GM19351 (cell line): ENCODE measurements around the gene ARHGDIB.

Experiments used
- ATAC-seq: cut with Tn5 transposase; IDR thresholded peaks from one replicate; pipeline ENCODE4 v1.9.1; 2021; ENCODE audit warnings: mild to moderate bottlenecking, moderate library complexity; ENCODE audit not compliant: unreplicated experiment

The ARHGDIB gene

DNA sequence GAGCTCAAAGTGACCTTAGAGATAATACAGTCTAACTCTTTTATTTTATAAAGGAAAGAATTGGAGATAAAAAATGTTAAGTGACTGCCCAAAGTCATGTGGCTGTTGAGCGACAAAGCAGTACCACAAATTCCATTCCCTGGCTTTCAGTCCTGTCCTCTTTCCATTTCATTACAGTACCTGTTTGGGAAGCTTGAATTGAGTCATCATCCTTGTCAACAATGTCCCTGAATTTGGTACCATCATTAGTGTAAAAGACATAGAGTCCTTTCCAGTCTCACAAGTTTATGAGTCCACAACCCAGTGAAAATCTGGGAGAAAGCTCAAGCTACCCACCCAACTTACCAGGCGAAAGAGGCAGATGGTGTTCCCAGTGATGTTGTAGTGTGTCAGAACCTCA, 26.9 kb downstream of the ARHGDIB start:
- ATAC-seq: no peak

DNA sequence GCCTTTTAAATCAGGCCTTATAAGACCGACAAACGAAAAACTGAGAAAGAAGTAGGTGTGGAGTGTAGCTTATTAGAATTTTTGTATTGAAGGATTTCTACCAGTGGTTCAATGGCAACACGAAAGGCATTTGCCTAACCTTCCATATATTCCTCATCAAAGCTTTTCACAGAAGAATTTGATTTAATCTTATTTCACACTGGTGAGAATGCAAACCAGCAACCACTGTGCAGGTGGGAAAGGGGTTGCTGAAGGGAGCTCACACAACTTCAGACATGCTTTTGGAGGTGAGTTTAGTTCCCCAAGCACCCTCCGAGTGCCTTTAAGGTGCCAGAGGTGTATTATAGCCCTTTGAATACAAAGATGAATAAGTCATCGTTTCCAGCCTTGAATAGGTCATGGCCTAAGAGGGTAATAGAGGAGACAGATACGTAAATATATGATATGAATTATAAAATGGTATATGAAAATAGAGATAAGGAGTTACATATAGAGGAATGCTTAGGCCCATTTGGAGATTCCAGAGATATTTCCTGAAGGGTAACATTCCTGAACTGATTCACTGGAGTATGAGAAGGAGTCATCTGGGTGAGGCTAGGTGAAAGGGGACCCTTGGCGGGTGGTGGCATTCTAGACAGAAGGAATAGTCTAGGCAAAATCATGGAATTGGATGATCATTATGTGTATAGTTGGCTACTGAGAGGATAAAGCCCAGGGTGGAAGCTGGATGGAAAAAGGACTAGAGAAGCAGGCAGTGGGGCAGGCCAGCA, 29.4 kb downstream of the ARHGDIB start:
- ATAC-seq: no peak

DNA sequence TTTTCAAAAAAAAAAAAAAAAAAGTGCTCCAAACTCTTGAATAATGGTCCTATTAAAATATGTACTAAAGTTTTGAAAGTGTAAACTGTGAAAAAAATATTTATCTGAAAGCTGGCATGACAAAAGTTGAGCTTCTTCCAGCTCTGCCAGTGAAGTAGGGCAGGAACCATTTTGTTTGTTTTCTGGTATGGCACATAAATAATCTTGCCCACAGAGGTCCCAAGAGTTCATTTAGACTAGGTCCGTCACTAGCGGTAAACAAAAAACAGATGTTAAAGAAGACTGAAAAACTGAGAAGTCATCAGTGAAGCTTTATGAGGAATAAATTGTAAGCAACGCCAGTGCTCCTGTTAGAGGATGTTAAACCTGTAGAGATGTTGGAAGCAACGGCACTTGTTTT, 30.0 kb downstream of the ARHGDIB start:
- no peak for ATAC-seq

DNA sequence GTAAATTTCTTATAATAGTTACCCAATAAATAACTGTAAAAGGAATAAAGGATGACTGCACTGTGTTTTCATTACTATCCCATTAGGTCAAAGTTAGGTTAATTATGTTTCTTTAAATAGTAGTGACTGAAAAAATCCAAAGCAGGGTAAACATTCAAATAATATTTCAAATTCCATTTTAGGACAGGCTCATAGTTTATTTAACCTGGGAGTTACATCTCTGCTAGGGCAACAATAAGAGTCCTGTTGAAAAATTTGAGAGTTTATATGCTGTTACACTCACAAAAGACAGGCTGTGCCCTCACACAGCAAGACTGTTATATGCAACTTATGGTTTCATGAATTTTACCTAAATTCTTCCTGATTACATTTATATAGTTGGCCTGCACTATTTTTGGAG, 31.1 kb downstream of the ARHGDIB start:
- no peak for ATAC-seq

DNA sequence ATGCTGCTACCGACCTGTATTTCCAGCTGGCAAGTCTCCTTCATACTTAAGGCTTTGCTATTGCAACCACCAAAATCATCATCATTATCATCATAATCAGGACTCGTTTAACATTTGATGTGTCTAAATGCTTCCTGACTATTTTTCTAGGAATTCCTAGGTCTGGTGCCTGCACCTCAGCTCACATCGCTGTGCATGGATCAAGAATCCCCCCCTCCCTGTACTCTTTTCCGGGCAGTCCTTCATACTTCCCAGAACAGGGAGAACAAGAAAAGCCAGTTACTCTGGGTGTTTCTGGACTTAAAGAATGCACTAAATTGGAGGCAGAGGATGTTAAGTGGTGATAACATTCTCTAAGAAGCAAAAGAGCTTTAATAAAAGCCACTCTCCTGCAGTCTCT, 32.5 kb downstream of the ARHGDIB start:
- ATAC-seq: no peak

- ATAC-seq: no peak
These were observed 34.1 kb downstream of the ARHGDIB start for GRCh38 chr12:14927267-14927666.

DNA sequence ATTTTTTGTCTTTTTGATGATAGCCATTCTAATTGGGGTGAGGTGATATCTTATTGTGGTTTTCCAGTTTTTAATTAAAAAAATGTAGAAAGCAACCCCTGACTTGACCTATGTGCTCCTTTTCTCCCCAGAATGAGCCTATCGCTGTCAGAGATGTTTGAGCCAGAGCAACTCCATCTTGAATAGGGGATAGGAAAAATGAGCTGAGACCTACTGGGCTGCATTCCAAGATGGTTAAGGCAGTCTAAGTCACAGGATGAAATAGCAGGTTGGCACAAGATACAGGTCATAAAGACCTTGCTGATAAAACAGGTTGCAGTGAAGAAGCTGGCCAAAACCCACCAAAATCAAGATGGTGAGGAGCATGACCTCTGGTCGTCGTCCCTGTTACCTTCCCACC, 36.9 kb downstream of the ARHGDIB start:
- no peak for ATAC-seq

DNA sequence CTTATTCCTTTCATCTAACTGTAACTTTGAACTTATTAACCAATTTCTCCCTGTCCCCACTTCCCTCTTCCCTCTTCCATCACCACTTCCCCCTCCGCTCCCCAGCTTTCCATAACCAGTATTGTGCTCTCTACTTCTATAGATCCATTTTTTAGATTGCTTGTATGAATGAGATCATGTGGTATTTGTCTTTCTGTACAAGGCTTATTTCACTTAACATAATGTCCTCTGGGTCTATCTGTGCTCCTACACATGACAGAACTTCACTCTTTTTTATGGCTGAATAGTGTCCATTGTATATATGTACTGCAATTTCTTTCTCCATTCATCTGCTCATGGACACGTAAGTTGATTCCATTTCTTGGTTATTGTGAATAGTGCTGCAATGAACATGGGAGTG, 37.5 kb downstream of the ARHGDIB start:
- ATAC-seq: no peak

- peak; percentile 73 for ATAC-seq
These were observed 40.2 kb downstream of the ARHGDIB start for GRCh38 chr12:14921218-14921617.

- ATAC-seq: peak; percentile 77
These were observed 40.8 kb downstream of the ARHGDIB start for GRCh38 chr12:14920475-14921126.

DNA sequence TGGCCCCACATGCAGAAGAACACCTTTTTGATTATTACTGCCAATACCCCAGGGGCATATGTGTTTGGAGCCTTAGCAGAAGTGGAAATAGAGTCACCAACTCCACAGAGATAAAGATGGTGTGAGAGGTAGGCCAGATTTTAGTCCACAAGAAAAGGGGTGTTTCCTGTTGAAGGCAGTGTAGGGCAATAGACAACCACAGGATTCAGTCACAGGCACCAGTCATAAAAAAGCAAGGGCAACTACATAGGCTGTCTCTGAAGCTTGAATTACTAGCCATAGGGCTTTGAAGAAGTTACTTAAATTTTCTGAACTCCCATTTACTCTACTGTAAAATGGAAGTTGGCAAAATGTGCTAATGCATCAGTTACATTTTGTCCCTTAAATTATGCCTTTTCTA, 41.9 kb downstream of the ARHGDIB start:
- ATAC-seq: no peak

- no peak for ATAC-seq
These were observed 45.7 kb downstream of the ARHGDIB start for GRCh38 chr12:14915736-14916135.

DNA sequence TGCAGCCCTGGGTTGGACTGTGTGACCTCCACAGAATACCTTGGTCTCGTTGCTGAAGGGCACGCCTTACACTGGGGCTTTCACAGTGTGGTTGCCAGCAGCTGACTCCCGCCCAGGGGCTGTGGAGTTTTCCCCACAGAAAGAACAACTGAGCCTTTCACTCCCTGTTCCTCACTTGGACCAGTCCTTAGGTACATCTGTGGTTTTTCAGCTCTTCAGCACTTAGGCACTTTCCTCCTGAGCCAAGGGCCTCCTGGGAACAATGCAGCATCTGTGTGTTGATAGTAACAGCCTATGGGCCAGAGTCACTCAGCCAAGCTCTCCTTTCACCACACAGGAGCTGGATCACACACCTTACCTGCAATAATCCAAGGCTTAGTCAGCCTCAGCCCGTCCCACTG, 48.0 kb downstream of the ARHGDIB start:
- ATAC-seq: no peak

DNA sequence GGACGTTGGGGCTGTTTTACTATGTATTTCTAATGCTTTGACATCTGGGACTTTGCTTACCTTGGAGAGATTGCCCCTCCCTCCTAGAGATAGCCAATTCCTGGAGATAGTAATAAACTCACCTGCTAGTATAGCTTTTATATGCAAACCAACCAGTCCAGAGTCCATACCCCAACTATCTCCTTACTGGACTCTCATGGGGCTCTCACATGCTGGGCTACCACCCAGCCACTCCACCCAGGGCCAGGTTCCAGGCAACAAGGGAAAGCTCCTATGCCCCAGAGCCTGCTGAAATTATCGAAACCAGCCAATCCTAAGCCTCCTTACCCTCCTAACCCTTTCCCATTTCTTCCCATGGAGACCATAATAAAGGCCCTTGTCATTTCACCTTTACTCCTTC, 50.3 kb downstream of the ARHGDIB start:
- no peak for ATAC-seq

GRCh38 chr12:14910090-14910915, 51.1 kb downstream of the ARHGDIB start:
- no peak for ATAC-seq

- no peak for ATAC-seq
These were observed 53.4 kb downstream of the ARHGDIB start for GRCh38 chr12:14907953-14908352.

DNA sequence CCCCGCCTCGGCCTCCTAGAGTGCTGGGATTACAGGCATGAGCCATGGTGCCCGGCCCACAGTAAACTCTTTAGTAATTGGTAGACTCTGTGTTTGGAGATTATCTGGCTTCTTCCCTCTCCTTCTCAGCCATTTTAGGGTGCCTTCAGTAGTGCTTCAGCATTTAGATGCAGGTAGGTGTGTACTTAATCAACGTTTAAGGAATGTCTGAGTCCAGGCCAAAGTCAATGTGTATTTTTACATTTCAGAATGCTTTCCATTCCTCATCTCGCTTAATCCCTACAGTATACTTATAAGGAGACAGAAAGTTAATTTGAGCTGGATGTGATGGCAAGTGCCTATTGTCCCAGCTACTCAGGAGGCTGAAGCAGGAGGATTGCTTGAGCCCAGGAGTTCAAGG, 55.3 kb downstream of the ARHGDIB start:
- no peak for ATAC-seq

DNA sequence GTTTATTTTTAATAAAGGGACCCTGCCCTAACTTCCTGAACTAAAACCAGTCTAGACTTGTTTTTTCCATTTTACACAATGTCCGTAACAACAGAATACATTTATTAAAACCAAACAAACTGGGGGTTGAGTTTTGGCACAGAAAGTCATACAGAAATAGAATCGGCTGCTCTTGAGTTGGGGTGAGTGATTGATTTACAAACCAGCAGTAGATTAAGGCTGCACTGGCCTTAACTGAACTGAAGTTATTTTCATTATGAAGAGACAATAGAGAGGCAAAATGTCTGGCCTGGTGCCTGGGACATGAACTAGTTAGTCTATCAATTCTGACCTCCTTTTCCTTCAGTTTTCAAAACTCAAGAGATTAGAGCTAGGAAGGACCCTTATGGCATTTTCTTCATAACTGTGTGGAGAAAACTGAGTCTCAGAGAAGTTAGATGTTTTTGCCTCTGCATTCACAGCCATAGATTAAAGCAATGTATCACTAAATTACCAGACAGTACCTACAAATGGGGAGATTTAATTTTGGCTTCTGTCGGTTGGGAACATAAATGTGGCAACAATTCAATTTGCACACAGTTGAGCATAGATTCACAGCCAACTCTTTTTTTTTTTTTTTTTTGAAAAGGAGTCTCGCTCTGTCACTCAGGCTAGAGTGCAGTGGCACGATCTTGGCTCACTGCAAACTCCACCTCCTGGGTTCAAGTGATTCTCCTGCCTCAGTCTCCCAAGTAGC, 56.0 kb downstream of the ARHGDIB start:
- ATAC-seq: no peak

DNA sequence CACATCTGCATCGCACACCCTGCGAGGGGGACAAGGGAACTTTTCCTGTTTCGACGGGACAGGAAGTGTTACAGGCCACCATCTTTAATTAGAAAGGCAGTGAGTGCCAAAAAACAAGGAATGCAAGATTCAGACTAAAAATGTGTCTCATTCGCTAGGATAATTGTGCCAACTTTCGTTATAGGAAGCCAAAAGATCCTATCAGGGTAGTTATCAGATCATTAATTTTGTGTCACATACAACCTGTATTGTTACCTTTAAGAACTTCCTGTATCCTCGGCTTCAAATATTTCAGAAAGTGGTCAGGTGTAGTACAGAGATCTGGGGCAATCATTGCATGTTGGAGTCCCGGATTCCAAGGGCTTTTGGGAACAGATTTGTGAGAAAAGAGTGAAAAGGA, 56.5 kb downstream of the ARHGDIB start:
- ATAC-seq: no peak

DNA sequence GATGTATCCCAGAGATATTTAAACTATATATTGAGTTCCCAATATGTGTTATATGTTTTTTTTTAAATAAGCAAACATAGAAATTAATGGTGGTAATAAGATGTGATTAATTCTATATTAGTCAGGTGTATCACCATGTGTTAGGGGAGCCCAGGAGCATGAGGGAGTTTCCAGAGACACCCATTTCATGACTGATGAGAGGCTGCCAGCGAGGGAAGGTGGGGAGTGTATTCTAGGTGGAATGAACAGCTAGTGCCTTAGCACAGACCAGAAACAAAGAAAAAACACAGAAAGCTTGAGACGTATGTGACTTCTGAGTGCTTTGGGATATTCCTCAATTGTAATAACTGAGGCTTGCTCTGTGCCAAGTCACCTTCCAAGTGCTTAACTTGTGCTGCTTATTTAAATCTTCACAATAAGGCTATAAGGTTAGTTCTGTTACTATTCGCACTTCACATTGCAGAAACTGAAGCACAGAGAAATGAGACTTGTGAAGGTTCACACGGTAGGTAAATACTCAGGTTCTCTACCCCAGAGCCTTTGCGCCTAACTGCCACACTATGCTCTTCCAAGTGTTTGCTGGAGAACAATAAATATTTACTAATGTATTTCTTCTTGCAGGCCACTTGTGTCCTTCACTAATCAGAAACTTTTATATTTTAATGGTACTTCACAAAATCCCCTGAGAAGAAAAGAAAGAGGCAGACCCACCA, 57.9 kb downstream of the ARHGDIB start:
- ATAC-seq: no peak

DNA sequence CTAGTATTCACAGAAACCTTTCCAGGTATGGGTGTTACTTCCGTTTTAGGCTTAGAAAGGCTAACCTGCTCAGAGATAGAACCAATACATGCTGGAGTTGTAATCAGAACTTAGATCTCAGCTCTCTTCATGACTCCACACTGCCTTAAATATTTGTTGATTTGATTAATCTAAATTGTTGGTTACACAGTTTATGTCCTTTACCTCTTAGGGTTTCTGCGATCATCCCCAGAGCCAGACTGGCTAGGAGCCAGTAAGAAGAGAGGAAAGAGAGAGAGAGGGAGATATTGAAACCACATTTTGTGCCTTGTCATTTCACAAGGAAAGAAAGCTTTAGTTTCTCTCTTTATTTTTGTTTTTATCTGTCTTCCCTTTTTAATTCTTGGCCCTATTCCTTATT, 58.9 kb downstream of the ARHGDIB start:
- no peak for ATAC-seq
